HG03097 (cell line): ENCODE results near the gene CCDC88C.
"Not testable (repeated sequence)": the region's sequence is repeated elsewhere in the genome, so short reads cannot be mapped to it uniquely, and the experiment has no call there.

Source experiments
- ATAC-seq: cut with Tn5 transposase; IDR thresholded peaks from one replicate; pipeline ENCODE4 v1.9.1; 2021; ENCODE audit not compliant: unreplicated experiment, low FRiP score

CCDC88C gene

DNA sequence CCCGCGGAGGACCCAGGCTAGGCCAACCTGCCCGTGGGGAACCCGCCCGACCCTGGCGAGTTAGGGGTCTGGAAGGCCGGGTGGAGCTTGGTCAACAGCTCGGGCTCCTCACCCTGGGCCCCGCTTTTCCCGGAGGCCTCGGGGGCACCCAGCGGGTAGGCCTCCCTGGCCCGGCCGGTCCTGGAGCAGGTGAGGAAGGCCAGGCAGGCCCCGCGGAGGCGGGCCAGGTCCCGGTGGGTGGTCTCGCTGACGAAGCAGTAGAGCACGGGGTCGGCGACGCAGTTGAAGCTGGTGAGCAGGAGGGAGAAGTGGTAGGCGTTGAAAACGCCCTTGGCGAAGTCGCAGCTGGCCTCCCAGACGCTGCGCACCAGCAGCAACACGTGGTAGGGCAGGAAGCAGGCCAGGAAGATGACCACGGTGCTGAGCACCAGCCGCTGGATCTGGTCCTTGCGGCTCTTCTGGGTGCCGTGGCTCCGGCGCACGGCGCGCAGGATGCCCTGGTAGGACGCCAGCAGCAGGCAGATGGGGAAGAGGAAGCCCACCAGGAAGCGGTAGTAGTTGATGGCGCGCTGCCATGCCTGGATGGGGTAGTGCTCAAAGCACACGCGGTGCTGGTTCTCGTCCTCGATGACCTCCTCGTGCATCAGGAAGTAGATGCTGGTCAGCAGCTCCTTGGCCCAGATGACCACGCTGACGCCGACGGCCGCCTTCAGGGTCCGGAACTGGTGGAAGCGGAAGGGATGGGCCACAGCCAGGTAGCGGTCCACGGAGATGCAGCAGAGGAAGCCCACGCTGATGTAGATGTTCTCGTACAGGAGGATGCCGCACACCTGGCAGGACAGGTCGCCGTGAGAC lies 183.5 kb downstream of the CCDC88C start:
- ATAC-seq = no peak

- no peak for ATAC-seq
Observed at GRCh38 chr14:91232603-91233002, 185.0 kb downstream of the CCDC88C start.

DNA sequence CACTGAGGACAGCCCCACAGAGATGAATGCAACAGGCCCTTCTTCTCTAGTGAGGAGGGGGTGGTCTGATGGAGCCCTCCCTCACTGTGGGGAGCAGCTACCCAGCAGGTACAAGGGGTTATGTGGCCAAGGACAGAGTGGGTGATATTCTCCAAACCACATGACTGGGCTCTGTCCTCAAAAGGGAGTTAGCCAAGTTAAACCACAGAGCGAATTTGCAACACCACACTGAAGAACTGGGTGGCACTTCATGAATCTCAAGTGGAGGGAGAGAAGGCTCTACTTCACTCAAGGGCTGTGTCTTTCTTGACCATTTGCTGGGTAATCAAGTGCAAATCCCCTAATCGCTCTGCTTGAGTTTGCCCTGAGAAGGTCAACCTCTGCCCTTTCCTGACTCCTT lies 185.6 kb downstream of the CCDC88C start:
- no peak for ATAC-seq

DNA sequence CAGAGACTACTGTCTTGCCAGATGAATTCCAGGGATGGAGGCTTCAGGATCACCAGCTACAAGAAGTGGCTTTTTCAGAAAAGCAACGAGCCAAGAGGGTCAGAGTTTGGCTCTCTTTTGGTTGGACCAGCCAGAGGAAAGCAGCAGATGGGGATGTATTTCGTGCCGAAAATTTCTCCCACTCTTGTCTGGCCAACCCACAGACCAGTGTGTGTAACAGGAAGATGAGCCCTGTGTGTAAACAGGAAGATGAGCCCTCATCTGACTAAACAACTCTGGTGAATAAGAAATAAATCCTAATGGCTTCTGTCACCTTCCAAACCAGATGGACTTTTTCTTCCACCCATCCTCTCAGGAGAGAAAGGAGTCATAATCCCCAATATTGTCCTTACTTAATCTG lies 186.2 kb downstream of the CCDC88C start:
- no peak for ATAC-seq

DNA sequence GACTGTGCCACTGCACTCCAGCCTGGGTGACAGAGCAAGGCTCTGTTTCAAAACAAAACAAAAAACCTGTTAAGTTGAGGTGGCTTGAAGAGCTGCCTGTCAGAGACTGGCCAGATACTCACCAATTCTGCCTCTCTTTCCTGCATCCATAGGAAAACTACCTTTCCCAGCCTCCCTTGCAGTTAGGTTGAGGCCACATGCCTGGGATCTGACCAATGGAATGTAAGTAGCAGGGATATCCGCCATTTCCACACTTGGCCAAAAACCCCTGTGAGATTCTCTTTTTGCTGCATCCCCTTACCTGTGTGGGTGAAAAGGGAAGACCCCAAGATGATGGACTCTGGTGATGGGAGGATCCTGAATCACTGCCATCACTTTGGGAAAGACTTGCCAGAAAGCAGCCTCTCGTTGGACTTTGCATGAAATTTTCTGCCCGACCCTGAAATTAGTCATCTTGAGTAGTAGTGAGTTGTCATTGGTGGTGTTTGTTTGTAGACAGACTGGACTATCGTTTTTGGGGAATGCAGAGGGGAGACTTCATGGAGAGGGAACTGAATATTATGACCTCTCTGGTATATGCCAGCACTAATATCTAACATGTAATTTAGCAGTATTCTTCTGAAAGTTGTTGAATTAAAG lies 187.1 kb downstream of the CCDC88C start:
- no peak for ATAC-seq

- peak; percentile 45 for ATAC-seq
Observed at GRCh38 chr14:91229743-91230200, 187.8 kb downstream of the CCDC88C start.

DNA sequence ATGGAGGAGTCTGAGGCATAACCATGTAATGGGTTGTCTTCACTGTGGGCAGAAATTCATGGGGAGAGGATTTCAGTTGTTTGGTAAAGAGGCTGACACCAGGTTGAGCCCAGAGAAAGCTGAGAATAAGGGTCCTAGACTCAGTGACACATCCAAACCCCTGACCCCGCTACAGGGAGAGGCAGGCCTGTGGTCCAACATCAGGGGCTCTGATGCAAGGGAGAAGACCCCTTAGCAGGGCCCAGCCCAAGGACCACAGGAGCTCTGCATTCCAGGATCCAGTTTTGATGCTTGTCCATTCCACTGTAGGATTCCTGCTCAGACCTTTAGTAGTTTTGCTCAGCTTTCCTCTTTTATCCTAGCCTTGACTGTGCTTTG lies 188.6 kb downstream of the CCDC88C start:
- ATAC-seq = peak; percentile 2

DNA sequence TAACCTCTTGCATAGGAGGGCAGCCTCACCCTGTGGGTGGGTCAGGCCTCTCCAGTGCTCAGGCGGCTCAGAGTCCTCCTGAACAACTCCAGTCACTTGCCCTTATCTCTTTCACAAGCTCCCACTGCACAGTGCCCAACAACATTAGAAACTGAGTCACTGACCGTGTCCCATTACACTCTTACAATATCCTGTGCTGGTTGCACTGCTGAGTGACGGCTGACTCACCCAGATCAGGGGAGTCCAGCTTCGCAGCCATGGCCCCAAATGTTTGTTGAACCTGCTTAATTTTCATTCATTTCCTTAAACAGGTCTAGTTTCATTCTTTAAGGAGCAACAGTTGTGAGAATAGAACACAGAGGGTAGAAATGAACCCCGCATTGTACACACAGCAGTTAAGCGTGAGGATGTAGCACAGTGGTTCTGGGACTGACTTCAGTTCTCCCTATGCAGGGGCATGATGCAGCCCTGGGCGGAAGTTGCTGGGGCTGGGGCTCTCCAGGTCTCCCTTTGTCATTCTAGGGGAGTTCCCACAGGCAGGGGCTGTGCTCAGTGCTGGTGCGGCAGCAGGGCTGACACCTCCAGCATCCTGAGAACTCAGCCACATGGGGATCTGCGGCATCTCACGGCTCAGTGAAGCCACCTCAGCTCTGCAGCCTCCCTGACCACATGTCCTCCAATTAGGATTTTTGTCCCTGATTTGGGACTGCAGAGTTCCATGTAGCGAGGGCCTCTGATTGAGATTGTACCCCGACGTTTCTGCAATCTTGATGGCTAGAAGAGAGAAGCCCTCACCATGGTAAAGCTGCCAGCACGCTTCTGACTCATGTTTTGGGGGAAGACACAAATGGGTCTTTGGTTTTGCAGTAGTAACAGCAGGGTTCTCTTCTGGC lies 189.3 kb downstream of the CCDC88C start:
- peak; percentile 76 for ATAC-seq

DNA sequence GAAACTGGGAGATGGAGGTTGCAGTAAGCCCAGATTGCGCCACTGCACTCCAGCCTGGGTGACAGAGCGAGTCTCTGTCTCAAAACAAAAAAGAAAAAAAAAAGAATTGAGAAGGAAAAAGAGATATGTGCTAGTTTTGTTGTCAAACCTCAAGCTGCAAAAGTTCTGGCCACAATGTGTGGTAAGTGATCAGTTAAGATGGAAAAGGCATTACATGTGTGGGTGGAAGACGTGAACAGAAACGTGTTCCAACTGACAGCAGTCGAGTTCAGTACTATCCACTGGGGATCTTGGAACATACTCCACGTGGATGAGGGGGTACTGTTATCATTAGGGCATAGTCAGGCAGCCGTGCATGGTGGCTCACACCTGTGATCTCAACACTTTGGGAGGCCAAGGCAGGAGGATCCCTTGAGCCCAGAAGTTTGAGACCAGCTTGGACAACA lies 190.4 kb downstream of the CCDC88C start:
- no peak for ATAC-seq

DNA sequence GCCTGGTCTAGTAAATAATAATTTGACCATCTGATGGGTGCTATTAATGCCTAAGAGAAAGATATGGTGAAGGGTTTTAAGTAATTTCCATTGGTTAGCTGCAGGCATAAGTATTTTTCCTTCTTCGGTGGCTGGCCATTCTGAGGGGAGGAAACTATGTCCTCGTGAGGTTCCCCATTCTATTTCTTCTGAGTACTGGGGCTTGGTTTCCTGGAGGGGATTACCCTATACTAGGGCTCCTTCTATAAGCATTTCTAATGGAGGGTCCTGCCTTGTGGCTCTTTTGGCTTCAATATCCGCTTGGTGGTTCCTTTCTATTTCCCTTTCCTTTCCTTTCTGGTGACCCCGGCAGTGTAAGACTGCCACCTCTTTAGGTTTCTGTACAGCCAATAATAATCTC lies 191.3 kb downstream of the CCDC88C start:
- not testable (repeated sequence) for ATAC-seq

DNA sequence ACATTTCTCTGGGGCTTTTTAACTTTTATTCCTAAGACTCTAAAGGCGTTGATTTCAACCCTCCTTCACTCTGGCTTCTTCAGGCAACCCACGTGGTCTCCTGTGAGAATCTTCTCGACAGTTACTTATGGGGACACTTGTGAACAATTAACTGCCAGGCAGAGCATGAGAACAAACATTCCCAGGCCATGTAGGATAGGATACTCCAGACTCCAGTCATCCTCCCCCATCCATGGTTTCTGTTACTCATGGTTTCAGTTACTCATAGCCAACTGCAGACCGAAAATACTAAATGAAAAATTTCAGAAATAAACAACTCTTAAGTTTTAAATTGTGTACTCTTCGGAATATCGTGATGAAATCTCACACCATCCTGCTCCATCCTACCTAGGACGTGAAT lies 192.6 kb downstream of the CCDC88C start:
- ATAC-seq = no peak

DNA sequence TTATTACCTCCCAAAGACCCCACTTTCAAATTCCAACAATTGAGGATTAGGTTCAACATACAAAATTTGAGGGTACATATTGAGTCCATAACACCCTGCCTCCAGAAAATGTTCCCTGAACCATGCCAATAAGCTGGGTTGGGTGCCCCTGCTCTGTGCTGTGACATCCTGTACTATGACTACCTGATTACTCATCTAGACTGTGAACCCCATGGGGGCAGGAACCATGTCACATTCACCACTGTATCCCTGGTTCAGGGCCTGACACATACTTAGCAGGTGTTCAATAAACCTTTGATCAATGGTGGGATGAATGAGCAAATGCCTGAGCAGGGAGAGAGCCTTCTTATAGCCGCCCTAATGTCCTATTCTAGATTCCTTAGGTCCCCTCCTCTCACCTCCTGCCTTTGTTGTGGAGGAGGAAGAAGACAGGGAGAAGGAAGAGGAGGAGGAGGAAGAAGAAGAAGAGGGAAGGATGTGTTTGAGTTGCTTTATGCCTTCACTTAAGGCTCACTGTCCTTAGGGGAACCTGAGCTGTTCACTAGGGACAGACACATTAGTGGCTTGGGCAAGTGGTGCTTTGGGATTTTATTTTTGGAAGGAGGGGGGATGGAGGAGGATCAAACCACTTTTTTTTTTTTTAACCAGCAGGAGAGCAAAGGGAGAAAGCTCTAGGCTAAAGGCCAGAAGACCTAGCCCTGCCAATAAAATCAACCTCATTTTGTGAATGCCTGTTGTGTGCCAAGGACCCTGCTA lies 194.4 kb downstream of the CCDC88C start:
- no peak for ATAC-seq
